ENCODE data around the gene SLC38A4.
"Not testable (repeated sequence)": the region's sequence is repeated elsewhere in the genome, so short reads cannot be mapped to it uniquely, and the experiment has no call there.

Gene SLC38A4

DNA sequence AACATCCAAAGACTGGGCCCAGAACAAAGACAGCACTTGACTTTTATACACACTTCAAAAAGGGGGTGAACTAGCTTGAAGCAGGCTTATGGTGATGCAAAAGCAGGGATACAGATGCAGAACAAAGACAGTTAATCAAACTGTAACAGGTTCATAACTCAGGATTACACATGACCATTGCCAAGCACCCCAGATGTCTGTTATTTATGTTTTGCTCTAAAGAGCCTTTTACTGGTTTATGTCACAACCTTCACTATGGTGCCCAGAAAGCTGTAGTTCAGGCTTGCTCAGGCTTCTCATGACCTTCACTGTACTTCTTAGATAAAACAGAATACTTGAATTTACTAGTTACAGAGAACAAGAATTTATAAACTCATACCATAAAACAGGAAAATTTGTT, 31.7 kb upstream of the SLC38A4 start:
- DNase-seq (ENCODE audit: extremely low read depth, low read depth): no peak
- TF ChIP-seq, protein P1, sequence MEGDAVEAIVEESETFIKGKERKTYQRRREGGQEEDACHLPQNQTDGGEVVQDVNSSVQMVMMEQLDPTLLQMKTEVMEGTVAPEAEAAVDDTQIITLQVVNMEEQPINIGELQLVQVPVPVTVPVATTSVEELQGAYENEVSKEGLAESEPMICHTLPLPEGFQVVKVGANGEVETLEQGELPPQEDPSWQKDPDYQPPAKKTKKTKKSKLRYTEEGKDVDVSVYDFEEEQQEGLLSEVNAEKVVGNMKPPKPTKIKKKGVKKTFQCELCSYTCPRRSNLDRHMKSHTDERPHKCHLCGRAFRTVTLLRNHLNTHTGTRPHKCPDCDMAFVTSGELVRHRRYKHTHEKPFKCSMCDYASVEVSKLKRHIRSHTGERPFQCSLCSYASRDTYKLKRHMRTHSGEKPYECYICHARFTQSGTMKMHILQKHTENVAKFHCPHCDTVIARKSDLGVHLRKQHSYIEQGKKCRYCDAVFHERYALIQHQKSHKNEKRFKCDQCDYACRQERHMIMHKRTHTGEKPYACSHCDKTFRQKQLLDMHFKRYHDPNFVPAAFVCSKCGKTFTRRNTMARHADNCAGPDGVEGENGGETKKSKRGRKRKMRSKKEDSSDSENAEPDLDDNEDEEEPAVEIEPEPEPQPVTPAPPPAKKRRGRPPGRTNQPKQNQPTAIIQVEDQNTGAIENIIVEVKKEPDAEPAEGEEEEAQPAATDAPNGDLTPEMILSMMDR (IDR thresholded peaks at IDR 0.05; ENCODE audit: low read depth, low read length): no peak

DNA sequence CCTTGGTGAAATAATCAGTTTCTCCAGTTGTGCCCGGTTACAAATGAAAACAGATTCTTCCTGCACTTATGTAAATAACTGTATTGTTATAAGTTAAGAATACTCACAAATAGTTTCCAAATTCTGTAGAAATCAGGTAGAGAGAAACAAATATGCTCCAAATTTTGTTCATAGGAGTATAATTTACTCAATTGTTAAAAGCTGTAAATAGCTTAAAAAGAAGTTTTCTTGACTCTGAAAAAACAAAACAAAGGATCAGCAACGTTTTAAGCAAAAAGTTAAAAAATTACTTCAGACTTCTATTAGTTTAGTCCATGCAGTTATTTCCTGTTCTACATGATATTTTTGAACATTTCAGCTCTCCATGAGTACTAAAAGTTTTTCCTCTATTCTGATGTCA, 30.0 kb upstream of the SLC38A4 start:
- no peak for DNase-seq (ENCODE audit: extremely low read depth, low read depth)
- TF ChIP-seq, protein P1 (IDR thresholded peaks at IDR 0.05; ENCODE audit: low read depth, low read length): no peak

DNA sequence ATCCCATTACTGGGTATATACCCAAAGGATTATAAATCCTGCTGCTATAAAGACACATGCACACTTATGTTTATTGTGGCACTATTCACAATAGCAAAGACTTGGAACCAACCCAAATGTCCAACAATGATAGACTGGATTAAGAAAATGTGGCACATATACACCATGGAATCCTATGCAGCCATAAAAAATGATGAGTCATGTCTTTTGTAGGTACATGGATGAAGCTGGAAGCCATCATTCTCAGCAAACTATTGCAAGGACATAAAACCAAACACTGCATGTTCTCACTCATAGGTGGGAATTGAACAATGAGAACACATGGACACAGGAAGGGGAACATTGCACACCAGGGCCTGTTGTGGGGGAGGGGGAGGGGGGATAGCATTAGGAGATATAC, 28.4 kb upstream of the SLC38A4 start:
- not testable (repeated sequence) for DNase-seq (ENCODE audit: extremely low read depth, low read depth)

DNA sequence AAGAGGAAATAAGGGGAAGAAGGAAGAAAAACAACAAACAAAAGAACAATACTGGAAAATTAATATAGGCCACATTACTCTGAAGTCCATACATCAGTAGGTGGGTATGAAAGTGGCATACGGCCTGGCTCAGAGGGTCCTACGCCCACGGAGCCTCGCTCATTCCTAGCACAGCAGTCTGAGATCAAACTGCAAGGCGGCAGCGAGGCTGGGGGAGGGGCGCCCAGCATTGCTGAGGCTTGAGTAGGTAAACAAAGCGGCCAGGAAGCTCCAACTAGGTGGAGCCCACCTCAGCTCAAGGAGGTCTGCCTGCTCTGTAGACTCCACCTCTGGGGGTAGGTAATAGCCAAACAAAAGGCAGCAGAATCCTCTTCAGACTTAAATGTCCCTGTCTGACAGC, 23.0 kb upstream of the SLC38A4 start:
- DNase-seq (ENCODE audit: extremely low read depth, low read depth): not testable (repeated sequence)

DNA sequence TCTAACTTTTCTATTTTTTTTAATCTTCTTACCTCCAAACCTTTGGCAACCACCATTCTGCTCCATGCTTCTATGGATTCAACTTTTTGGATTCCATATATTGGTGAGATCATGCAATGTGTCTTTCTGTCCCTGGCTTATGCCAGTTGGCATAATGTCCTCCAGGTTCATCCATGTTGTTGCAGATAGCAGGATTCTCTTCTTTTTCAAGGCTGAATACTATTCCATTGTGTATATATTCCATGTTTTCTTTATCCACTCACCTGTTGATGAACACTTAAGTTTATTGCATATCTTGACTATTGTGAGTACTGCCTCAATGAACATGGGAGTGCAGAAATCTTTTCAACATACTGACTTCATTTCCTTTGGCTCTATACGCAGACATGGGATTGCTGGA, 21.2 kb upstream of the SLC38A4 start:
- no peak for DNase-seq (ENCODE audit: extremely low read depth, low read depth)
- TF ChIP-seq, protein P1 (IDR thresholded peaks at IDR 0.05; ENCODE audit: low read depth, low read length): no peak

DNA sequence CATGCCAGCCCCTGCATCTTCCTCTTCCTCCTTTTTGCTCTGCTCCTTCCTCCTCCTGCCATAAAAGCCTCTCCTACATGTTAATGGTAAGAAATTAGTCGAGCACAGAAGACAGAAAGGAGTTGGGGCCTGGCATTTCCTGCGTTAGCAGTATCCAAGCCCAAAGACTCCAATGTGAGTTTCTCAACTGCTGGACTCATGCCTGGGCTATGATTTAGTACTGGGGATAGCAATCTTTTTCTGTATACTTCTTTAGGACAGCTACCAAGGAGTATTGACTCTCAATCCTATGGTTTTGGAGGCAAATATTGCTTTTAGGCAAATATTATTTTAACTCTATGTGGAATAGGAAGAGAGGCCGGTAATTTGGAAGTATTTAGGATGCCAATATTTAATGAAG, 18.0 kb upstream of the SLC38A4 start:
- DNase-seq (ENCODE audit: extremely low read depth, low read depth): peak; percentile 22
- TF ChIP-seq, protein P1 (IDR thresholded peaks at IDR 0.05; ENCODE audit: low read depth, low read length): no peak

DNA sequence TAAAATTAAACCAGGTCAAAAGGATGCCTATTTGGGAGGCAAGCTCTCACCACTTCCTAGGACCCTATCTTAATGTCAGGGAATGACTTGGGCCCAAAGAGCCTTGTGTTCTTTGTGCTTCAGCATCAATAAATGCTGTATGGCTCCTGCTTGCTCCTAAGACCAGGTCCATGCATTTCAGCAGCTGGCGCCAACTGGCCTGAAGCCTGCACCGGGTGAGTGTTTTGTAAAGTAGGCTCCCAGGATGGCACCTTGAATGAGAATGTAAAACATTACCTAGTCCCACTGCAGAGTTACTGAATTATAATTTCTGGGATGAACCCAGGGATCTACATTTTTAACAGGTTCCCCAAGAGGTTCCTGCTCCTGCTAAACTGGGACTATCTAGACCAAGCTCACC, 16.1 kb upstream of the SLC38A4 start:
- no peak for DNase-seq (ENCODE audit: extremely low read depth, low read depth)
- TF ChIP-seq, protein P1 (IDR thresholded peaks at IDR 0.05; ENCODE audit: low read depth, low read length): no peak

DNA sequence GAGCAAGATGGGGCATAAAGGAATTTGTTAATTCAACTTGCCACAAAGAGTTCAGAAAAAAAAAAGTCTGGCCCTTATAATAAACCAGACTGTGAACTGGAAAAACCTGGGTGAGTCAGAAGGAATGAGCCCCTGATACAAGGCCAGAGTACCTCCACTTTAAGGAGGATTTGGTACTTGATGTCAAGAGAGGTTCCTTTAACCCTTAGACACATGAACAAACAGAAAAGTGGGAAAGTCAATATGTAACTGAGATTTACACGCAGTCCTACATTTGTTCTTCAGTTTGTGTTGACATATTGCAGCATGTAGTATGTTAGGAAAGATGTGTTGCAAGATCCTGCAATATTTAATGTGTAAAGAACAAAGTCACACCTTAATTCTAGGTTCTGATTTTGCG, 14.2 kb upstream of the SLC38A4 start:
- no peak for DNase-seq (ENCODE audit: extremely low read depth, low read depth)
- TF ChIP-seq, protein P1 (IDR thresholded peaks at IDR 0.05; ENCODE audit: low read depth, low read length): no peak

DNA sequence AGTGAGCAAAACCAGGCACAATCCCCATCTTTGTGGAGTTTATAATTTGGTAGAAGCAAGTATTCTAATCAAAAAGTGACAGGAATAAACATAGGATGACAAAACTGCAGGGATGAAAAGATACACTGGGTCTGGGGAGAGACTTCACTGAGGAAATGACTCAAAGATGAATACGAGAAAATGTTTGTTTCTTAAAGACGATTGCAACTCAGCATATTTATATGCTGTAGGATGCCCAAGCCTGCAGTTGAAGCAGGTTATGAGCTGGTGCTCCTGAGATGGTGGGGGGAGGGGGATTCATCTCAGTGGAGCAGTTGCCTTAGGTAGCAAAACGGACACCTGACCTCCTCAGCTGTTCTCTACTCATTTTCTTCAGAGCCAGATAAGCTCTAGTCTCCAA, 13.4 kb upstream of the SLC38A4 start:
- TF ChIP-seq, protein P1 (IDR thresholded peaks at IDR 0.05; ENCODE audit: low read depth, low read length): no peak
- DNase-seq (ENCODE audit: extremely low read depth, low read depth): no peak

Data from AG09319 (cell line).